Liver (tissue), 3 donors: Measurements from ENCODE around the gene MS4A7.
A peak's percentile ranks its signal among the peaks of the same experiment; 100 is the strongest.

Source experiments
- FOXA2 ChIP-seq: IDR thresholded peaks from 2 replicates; pipeline ENCODE4 v1.6.1; 2016; ENCODE audit warnings: antibody characterized with exemption
- JUND ChIP-seq, 2 donors: IDR thresholded peaks; 2 replicates each; pipeline ENCODE4 v1.6.1; 2016; ENCODE audit warnings: antibody characterized with exemption in 2 of 2
- RAD21 ChIP-seq, 2 donors: IDR thresholded peaks; 2 replicates each; pipeline ENCODE4 v1.6.1; 2016; ENCODE audit warnings: antibody characterized with exemption in 2 of 2, mild to moderate bottlenecking in 2 of 2
- SP1 ChIP-seq: IDR thresholded peaks from 2 replicates; pipeline ENCODE4 v1.6.1; 2018; ENCODE audit warnings: antibody characterized with exemption, mild to moderate bottlenecking
- YY1 ChIP-seq: IDR thresholded peaks from 2 replicates; pipeline ENCODE4 v1.6.1; 2016; ENCODE audit warnings: antibody characterized with exemption, mild to moderate bottlenecking
- TF ChIP-seq, protein P1 (sequence below): fragments of 150-350 bp; IDR thresholded peaks from 2 replicates; pipeline ENCODE4 v1.5.1; 2017; ENCODE audit warnings: improper control_type of control experiment, low read depth, low read length; ENCODE audit not compliant: missing input control
- TF ChIP-seq, protein P2 (sequence below): IDR thresholded peaks from 2 replicates; pipeline ENCODE4 v1.6.1; 2016; ENCODE audit warnings: antibody characterized with exemption
- TF ChIP-seq, protein P3 (sequence below): IDR thresholded peaks from 2 replicates; pipeline ENCODE4 v1.6.1; 2016; ENCODE audit warnings: antibody characterized with exemption, mild to moderate bottlenecking
- donor health status: healthy.
- donor health status: healthy.

DNA sequence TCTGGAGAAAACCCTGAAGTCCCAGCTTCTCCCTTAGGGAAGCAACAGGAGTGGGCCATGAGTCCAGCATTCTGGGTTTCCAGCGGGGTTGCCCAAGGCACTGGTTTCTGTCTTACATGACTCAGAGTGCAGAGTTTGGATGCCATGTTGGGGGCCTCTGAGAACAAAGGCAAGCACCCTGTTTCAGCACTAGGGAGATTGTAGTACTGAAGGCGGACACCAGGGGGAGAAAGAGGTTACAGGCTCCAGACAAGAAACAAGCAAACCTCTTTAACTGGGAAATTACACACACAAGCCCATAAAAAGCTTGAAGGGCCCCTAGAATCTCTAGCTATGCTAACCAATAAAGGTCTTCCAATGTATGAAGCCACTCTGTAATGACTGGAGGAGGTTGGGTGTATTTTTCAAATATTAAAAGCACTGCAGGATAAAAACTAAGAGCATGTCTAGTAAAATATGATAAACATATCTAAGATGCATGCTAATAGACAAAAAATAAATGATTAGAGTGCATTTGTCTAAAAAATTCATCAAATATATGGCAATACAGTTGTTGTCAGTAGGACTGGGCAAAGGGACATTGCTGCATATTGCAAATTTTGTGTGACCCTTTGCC is 44.2 kb upstream of the MS4A7 start:
- TF ChIP-seq, protein P1, sequence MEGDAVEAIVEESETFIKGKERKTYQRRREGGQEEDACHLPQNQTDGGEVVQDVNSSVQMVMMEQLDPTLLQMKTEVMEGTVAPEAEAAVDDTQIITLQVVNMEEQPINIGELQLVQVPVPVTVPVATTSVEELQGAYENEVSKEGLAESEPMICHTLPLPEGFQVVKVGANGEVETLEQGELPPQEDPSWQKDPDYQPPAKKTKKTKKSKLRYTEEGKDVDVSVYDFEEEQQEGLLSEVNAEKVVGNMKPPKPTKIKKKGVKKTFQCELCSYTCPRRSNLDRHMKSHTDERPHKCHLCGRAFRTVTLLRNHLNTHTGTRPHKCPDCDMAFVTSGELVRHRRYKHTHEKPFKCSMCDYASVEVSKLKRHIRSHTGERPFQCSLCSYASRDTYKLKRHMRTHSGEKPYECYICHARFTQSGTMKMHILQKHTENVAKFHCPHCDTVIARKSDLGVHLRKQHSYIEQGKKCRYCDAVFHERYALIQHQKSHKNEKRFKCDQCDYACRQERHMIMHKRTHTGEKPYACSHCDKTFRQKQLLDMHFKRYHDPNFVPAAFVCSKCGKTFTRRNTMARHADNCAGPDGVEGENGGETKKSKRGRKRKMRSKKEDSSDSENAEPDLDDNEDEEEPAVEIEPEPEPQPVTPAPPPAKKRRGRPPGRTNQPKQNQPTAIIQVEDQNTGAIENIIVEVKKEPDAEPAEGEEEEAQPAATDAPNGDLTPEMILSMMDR, result peak; percentile 67
- TF ChIP-seq, protein P2, sequence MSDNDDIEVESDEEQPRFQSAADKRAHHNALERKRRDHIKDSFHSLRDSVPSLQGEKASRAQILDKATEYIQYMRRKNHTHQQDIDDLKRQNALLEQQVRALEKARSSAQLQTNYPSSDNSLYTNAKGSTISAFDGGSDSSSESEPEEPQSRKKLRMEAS, result no peak
- TF ChIP-seq, protein P3, sequence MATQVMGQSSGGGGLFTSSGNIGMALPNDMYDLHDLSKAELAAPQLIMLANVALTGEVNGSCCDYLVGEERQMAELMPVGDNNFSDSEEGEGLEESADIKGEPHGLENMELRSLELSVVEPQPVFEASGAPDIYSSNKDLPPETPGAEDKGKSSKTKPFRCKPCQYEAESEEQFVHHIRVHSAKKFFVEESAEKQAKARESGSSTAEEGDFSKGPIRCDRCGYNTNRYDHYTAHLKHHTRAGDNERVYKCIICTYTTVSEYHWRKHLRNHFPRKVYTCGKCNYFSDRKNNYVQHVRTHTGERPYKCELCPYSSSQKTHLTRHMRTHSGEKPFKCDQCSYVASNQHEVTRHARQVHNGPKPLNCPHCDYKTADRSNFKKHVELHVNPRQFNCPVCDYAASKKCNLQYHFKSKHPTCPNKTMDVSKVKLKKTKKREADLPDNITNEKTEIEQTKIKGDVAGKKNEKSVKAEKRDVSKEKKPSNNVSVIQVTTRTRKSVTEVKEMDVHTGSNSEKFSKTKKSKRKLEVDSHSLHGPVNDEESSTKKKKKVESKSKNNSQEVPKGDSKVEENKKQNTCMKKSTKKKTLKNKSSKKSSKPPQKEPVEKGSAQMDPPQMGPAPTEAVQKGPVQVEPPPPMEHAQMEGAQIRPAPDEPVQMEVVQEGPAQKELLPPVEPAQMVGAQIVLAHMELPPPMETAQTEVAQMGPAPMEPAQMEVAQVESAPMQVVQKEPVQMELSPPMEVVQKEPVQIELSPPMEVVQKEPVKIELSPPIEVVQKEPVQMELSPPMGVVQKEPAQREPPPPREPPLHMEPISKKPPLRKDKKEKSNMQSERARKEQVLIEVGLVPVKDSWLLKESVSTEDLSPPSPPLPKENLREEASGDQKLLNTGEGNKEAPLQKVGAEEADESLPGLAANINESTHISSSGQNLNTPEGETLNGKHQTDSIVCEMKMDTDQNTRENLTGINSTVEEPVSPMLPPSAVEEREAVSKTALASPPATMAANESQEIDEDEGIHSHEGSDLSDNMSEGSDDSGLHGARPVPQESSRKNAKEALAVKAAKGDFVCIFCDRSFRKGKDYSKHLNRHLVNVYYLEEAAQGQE, result no peak
- TF ChIP-seq YY1 (no peak), SP1 (no peak), JUND (IDR thresholded peaks at IDR 0.05) (no peak), RAD21 (IDR thresholded peaks at IDR 0.05) (peak; percentile 52 to 70), FOXA2 (no peak)
